ENCODE data around the gene NECAB3. TPM values are rescaled to one million over a fixed set of nuclear protein-coding genes. Genes with fewer than 3 reads are reported as not detected.

The NECAB3 gene
- total and polyA plus RNA-seq, 11 donors: 37.6 to 111 (median 71.8) TPM

DNA sequence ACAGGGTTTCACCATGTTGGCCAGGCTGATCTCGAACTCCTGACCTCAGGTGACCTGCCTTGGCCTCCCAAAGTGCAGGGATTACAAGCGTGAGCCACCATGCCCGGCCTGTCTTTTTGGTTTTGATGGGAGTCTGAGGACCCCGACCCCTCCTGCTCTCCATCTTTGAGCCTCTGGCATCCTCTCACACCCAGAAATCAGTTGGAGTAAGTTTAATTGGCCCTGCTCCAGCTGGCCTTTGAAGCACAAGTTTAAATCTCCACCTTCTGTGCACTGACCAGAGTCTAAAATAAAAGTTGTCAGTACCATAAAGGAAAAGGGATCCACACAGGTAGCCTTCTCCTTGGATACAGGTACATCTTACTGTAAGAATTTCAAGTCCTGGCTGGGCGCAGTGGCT lies 28.0 kb downstream of the NECAB3 start:
- WGBS, 4 donors: 84 to 94% (median 92%) methylated on average over 5 of the region's 5 CpGs
- H3K27me3 ChIP-seq: no peaks in the 10 kb centered on the region
- no peak overlapping the region for H3K27ac ChIP-seq
- ATAC-seq (no peak), DNase-seq (no peak)
- H3K4me1 ChIP-seq: peaks cover 0 to 36% (median 17%) of the 10 kb centered on the region in 12 donors
- TF ChIP-seq, protein P1, sequence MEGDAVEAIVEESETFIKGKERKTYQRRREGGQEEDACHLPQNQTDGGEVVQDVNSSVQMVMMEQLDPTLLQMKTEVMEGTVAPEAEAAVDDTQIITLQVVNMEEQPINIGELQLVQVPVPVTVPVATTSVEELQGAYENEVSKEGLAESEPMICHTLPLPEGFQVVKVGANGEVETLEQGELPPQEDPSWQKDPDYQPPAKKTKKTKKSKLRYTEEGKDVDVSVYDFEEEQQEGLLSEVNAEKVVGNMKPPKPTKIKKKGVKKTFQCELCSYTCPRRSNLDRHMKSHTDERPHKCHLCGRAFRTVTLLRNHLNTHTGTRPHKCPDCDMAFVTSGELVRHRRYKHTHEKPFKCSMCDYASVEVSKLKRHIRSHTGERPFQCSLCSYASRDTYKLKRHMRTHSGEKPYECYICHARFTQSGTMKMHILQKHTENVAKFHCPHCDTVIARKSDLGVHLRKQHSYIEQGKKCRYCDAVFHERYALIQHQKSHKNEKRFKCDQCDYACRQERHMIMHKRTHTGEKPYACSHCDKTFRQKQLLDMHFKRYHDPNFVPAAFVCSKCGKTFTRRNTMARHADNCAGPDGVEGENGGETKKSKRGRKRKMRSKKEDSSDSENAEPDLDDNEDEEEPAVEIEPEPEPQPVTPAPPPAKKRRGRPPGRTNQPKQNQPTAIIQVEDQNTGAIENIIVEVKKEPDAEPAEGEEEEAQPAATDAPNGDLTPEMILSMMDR (IDR thresholded peaks at IDR 0.05): no peak
- TF ChIP-seq POLR2A (IDR thresholded peaks at IDR 0.05): no peak
- no peak overlapping the region for H3K4me3 ChIP-seq
- H3K9me3 ChIP-seq: no peaks in the 10 kb centered on the region
- intact Hi-C loops (cut with DNase I): no loop called here
- peaks cover 0 to 52% (median 45%) of the 10 kb centered on the region in 9 donors for H3K36me3 ChIP-seq

DNA sequence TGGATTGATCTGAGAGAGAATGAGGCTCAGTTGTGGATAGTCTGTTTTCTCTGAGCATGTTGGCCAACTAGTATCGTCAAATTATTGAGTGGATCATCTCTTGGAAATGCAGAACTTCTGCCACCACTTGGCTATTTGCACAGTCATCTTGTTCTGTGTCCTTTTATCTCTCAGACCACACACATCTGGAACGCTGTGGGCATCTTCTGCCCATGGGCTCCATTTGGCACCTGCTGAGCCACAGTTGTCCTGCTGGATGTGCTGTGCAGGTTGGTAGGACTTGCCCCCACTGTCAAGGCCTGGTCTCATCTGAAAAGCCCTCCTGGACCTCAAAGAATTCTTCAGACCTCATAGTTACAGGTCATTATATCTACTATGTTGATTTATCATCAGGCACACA lies 28.8 kb downstream of the NECAB3 start:
- 91 to 100% (median 92%) methylated on average over 2 of the region's 2 CpGs for WGBS, 4 donors
- ATAC-seq: no peak
- H3K27me3 ChIP-seq: no peaks in the 10 kb centered on the region
- H3K4me1 ChIP-seq: peaks cover 0 to 36% (median 17%) of the 10 kb centered on the region in 12 donors
- H3K27ac ChIP-seq: no peak overlapping the region
- H3K4me3 ChIP-seq: no peak overlapping the region
- peaks cover 0 to 60% (median 53%) of the 10 kb centered on the region in 9 donors for H3K36me3 ChIP-seq
- TF ChIP-seq, protein P1 (IDR thresholded peaks at IDR 0.05): no peak
- no peak for TF ChIP-seq POLR2A (IDR thresholded peaks at IDR 0.05)
- H3K9me3 ChIP-seq: no peaks in the 10 kb centered on the region
- intact Hi-C loops (cut with DNase I): no loop called here
- DNase-seq: no peak

DNA sequence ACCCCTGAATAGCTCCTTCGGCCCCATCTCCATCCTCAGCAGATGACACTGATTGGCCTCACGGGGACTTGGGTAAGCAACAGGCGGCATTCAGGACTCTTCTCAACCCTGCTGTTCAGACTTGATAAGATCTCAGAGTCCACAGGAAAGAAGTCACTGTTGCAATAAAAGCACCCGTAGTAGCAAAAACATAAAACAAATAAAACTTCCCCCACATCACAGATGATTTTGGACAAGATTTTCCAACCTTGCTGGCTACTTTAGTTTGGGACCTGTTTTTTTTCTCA lies 29.2 kb downstream of the NECAB3 start:
- peaks cover 0 to 36% (median 17%) of the 10 kb centered on the region in 12 donors for H3K4me1 ChIP-seq
- H3K4me3 ChIP-seq: no peak overlapping the region
- DNase-seq (no peak), ATAC-seq (no peak)
- intact Hi-C loops (cut with DNase I): no loop called here
- WGBS, 4 donors: 59 to 83% (median 78%) methylated on average over 4 of the region's 4 CpGs
- no peak overlapping the region for H3K27ac ChIP-seq
- peaks cover 0 to 64% (median 57%) of the 10 kb centered on the region in 9 donors for H3K36me3 ChIP-seq
- H3K9me3 ChIP-seq: no peaks in the 10 kb centered on the region
- TF ChIP-seq, protein P1 (IDR thresholded peaks at IDR 0.05): no peak
- TF ChIP-seq POLR2A (IDR thresholded peaks at IDR 0.05): no peak
- no peaks in the 10 kb centered on the region for H3K27me3 ChIP-seq

DNA sequence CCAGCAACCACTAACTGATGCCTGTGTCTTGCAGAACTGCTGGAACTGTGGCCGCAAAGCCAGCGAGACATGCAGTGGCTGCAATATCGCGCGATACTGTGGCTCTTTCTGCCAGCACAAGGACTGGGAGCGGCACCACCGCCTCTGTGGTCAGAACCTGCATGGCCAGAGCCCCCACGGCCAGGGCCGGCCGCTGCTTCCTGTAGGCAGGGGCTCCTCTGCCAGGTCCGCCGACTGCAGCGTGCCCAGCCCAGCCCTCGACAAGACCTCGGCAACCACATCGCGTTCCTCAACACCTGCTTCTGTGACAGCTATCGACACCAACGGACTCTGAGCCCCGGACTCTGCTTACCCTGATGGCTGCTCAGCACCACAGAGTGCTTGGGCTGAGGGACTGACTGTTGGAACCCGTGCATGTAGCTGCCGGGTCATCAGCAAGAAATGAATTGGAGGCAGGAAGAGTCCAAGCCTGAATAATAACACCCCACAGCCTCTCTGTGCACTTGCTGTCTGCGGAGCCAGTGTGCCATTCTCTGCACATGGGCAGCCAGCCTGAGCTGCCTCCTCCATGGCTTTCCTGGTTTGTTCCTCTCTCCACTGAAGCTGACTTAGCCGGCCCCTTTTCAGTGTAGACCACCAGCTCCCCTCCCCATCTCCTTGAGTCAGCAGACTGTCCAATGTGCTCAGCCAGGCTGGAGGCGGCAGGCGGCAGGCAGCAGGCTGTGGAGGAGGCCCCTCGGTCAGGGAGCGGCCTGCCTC lies 29.7 kb downstream of the NECAB3 start:
- Histone ChIP-seq H3K4me3 (no peak overlapping the region), H3K27me3 (no peaks in the 10 kb centered on the region), H3K36me3 (peaks cover 0 to 69% (median 62%) of the 10 kb centered on the region in 9 donors), H3K27ac (no peak overlapping the region), H3K9me3 (no peaks in the 10 kb centered on the region), H3K4me1 (peaks cover 0 to 33% (median 17%) of the 10 kb centered on the region in 12 donors)
- 84 to 90% (median 88%) methylated on average over 20 to 28 of the region's 28 CpGs for WGBS, 4 donors
- ATAC-seq: no peak
- DNase-seq: no peak
- TF ChIP-seq POLR2A (IDR thresholded peaks at IDR 0.05): no peak
- TF ChIP-seq, protein P1 (IDR thresholded peaks at IDR 0.05): no peak
- intact Hi-C loops (cut with DNase I): no loop called here

All from heart left ventricle (tissue), 16 donors.